ENCODE measurements around the gene ZFX. TPM values are rescaled to one million over a fixed set of nuclear protein-coding genes. Genes with fewer than 3 reads are reported as not detected.

The ZFX gene
- total RNA-seq, 3 donors from 2014 or later (not counting 1 experiment from before 2014, with no cell fraction given), result 60.9 to 123 (median 63.0) TPM

DNA sequence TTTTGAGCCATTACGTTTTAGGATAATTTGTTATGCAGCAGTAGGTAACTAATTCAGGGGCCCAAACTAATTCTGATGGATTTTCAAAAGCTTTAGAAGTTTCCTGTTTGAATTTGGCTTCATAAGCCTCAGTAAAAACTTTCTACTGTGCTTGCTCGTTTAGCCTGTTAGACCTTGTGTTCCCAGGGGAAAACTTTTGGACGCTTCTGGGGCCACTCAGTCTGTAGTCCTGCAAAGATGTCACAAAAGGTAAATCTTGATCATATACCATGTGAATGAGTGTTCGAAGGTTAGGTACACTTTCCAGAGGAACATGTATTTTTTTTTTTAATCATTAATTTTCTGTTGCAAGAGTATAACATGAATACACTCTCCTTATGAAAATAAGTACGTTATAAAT is 93.7 kb downstream of the ZFX start:
- no peaks in the 10 kb centered on the region for H3K36me3 ChIP-seq (ENCODE audit: control insufficient read depth, insufficient read depth, low read length)
- Mint-ChIP-seq H3K36me3 (no peaks in the 10 kb centered on the region), H3K4me3 (no peak overlapping the region), H3K27me3 (ENCODE audit: low read depth in 2 of 2) (peaks cover 3 to 25% of the 10 kb centered on the region in 2 donors), H3K4me1 (no peaks in the 10 kb centered on the region), H3K9me3 (no peaks in the 10 kb centered on the region), H3K27ac (no peak overlapping the region)
- intact Hi-C loops (cut with micrococcal nuclease), result loop anchor here (10.0 kb wide), 1 partner anchor 338 kb away; the partner anchor contains the start of genes APOO and CXorf58
- H3K9me3 ChIP-seq (ENCODE audit: control insufficient read depth, insufficient read depth, low read length), result no peaks in the 10 kb centered on the region
- H3K4me1 ChIP-seq (ENCODE audit: control insufficient read depth, insufficient read depth, low read length), result no peaks in the 10 kb centered on the region
- WGBS (ENCODE audit: insufficient coverage), result 81% methylated on average over 3 of the region's 5 CpGs
- H3K27ac ChIP-seq (ENCODE audit: low read length), result no peak overlapping the region
- TF ChIP-seq CTCF (IDR thresholded peaks at IDR 0.05), result no peak
- H3K4me3 ChIP-seq (ENCODE audit: low read length), result no peak overlapping the region
- no peak for DNase-seq
- H3K27me3 ChIP-seq (ENCODE audit: control insufficient read depth, insufficient read depth, low read length), result no peaks in the 10 kb centered on the region
- no peak for ATAC-seq

DNA sequence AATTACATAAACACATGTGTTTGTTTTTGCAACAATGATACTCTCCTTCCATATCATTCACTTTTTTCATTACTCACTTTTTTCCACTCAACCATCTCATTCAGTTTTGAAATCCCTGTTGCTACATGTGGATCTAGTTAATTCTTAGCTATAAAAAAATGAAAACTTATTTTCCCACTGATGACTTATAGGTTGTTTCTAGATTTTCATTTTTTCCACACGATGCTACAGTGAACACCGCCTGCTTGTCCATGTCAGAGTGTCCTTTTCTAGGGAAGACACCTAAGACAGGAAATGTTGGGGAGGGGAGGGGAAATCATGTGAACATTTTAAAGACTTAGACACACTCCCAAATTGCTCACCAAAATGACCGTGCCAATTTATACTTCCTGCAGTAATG is 94.2 kb downstream of the ZFX start:
- H3K9me3 Mint-ChIP-seq, result no peaks in the 10 kb centered on the region
- H3K36me3 Mint-ChIP-seq, result no peaks in the 10 kb centered on the region
- no peak for ATAC-seq
- no peak overlapping the region for H3K27ac Mint-ChIP-seq
- no peak for DNase-seq
- no peaks in the 10 kb centered on the region for H3K4me1 ChIP-seq (ENCODE audit: control insufficient read depth, insufficient read depth, low read length)
- no peaks in the 10 kb centered on the region for H3K9me3 ChIP-seq (ENCODE audit: control insufficient read depth, insufficient read depth, low read length)
- no peaks in the 10 kb centered on the region for H3K4me1 Mint-ChIP-seq
- no peaks in the 10 kb centered on the region for H3K27me3 ChIP-seq (ENCODE audit: control insufficient read depth, insufficient read depth, low read length)
- no CpG with 5 or more reads among the region's 3 CpGs for WGBS (ENCODE audit: insufficient coverage)
- no peak overlapping the region for H3K27ac ChIP-seq (ENCODE audit: low read length)
- H3K27me3 Mint-ChIP-seq (ENCODE audit: low read depth in 2 of 2), result peaks cover 3 to 30% of the 10 kb centered on the region in 2 donors
- H3K4me3 ChIP-seq (ENCODE audit: low read length), result no peak overlapping the region
- H3K36me3 ChIP-seq (ENCODE audit: control insufficient read depth, insufficient read depth, low read length), result no peaks in the 10 kb centered on the region
- H3K4me3 Mint-ChIP-seq, result no peak overlapping the region
- intact Hi-C loops (cut with micrococcal nuclease), result loop anchor here (10.0 kb wide), 1 partner anchor 339 kb away; the partner anchor contains the start of genes APOO and CXorf58
- TF ChIP-seq CTCF (IDR thresholded peaks at IDR 0.05), result no peak

DNA sequence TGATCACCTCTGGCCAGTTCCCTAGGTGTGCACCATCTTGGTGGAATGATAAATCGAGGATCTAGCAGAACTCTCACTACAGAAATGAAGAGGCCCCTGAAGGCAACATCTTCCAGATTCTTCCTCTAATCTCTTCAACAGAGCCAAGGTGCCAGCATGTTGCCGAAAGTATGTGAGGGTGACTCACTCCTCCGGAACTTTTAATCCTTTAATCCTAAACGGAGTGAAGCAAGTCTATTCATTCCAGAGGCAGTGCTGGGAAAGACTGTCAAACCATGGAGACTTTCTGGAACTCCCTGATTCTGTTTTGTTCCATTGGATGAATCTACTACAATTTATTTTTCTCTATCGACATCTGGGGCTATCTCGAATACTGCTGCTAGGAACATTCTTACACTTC is 95.7 kb downstream of the ZFX start:
- DNase-seq (no peak), ATAC-seq (no peak)
- TF ChIP-seq CTCF (IDR thresholded peaks at IDR 0.05), result no peak
- Histone ChIP-seq H3K36me3 (ENCODE audit: control insufficient read depth, insufficient read depth, low read length) (no peaks in the 10 kb centered on the region), H3K4me1 (ENCODE audit: control insufficient read depth, insufficient read depth, low read length) (no peaks in the 10 kb centered on the region), H3K27me3 (ENCODE audit: control insufficient read depth, insufficient read depth, low read length) (no peaks in the 10 kb centered on the region), H3K9me3 (ENCODE audit: control insufficient read depth, insufficient read depth, low read length) (no peaks in the 10 kb centered on the region), H3K27ac (ENCODE audit: low read length) (no peak overlapping the region), H3K4me3 (ENCODE audit: low read length) (no peak overlapping the region)
- H3K36me3 Mint-ChIP-seq, result no peaks in the 10 kb centered on the region
- 63% methylated on average over 4 of the region's 6 CpGs for WGBS (ENCODE audit: insufficient coverage)
- H3K27ac Mint-ChIP-seq, result no peak overlapping the region
- intact Hi-C loops (cut with micrococcal nuclease), result loop anchor here (10.0 kb wide), 1 partner anchor 340 kb away; the partner anchor contains the start of genes APOO and CXorf58
- H3K4me3 Mint-ChIP-seq, result no peak overlapping the region
- no peaks in the 10 kb centered on the region for H3K9me3 Mint-ChIP-seq
- H3K27me3 Mint-ChIP-seq (ENCODE audit: low read depth in 2 of 2), result peaks cover 3 to 33% of the 10 kb centered on the region in 2 donors
- no peaks in the 10 kb centered on the region for H3K4me1 Mint-ChIP-seq

GRCh38 chrX:24248042-24248441 is 98.5 kb downstream of the ZFX start:
- Mint-ChIP-seq H3K4me3 (no peak overlapping the region), H3K4me1 (no peaks in the 10 kb centered on the region), H3K27ac (no peak overlapping the region), H3K9me3 (no peaks in the 10 kb centered on the region), H3K27me3 (ENCODE audit: low read depth in 2 of 2) (peaks cover 9 to 55% of the 10 kb centered on the region in 2 donors), H3K36me3 (no peaks in the 10 kb centered on the region)
- Histone ChIP-seq H3K36me3 (ENCODE audit: control insufficient read depth, insufficient read depth, low read length) (no peaks in the 10 kb centered on the region), H3K9me3 (ENCODE audit: control insufficient read depth, insufficient read depth, low read length) (no peaks in the 10 kb centered on the region), H3K4me1 (ENCODE audit: control insufficient read depth, insufficient read depth, low read length) (no peaks in the 10 kb centered on the region), H3K27me3 (ENCODE audit: control insufficient read depth, insufficient read depth, low read length) (no peaks in the 10 kb centered on the region), H3K4me3 (ENCODE audit: low read length) (no peak overlapping the region), H3K27ac (ENCODE audit: low read length) (no peak overlapping the region)
- WGBS (ENCODE audit: insufficient coverage), result 88% methylated on average over 4 of the region's 4 CpGs
- ATAC-seq (no peak), DNase-seq (no peak)
- TF ChIP-seq CTCF (IDR thresholded peaks at IDR 0.05), result no peak
- intact Hi-C loops (cut with micrococcal nuclease), result loop anchor here (10.0 kb wide), 1 partner anchor 343 kb away; the partner anchor contains the start of genes APOO and CXorf58

Data from natural killer cell (primary cell).